Measurements from ENCODE around the gene HCCS.

The HCCS gene

DNA sequence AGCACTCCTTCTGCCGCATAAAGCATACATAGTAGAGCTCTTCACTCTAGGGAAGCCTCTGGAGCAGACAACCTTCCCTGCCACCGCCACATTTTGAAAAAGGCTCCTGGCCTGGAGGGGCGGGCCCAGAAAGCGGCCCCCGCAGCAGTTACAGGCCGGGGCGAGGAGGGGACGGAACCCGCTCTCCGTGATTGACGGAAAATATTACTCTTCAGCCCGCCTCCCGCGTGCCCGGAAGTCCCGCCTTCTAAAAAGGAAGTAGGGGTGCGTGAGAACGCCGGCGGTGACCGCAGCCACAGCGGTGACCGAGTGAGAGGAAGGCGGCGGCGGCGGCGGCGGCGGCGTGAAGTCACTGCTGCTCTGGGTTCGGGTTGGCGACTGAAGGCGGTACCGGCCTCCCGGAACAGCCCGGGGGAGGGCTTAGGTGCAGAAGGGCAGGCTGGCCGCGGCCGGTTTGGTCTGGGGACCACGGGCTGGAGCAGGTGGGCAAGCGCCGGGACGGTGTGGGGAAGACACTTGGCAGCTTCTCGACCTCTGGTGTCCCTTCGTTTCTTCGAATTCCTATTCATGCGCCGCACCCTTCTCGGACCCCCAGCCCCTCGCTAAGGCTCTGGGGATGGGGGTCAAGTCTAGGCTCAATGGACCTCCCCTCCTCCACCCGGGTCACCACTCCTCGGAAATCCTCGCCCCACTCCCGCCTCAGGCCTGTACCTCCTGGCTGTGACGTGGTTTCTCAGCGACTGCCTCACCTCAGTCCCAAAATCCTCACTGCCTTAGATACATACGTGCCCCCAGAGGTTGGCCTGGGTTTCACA is at the start of gene HCCS:
TSS of gene HCCS (plus strand) at position 296 of the 815 bp plus-strand sequence. CDS start 729 bp downstream, outside the sequence.
- Mint-ChIP-seq H3K36me3 (peaks cover 11% of the 10 kb centered on the region), H3K4me3 (no peak within 1 kb of the TSS), H3K9me3 (no peaks in the 10 kb centered on the region), H3K27ac (peak within 1 kb of the TSS; percentile 99), H3K27me3 (peaks cover 7% of the 10 kb centered on the region), H3K4me1 (peaks cover 32% of the 10 kb centered on the region)
- CTCF ChIA-PET, result no interaction called here
- peak; percentile 88 for DNase-seq

GRCh38 chrX:11064276-11064675 is 46.9 kb upstream of the HCCS start:
- DNase-seq, result no peak
- CTCF ChIA-PET, result no interaction called here
- no peak overlapping the region for H3K27ac Mint-ChIP-seq
- no peak overlapping the region for H3K4me3 Mint-ChIP-seq
- no peaks in the 10 kb centered on the region for H3K36me3 Mint-ChIP-seq
- H3K4me1 Mint-ChIP-seq, result no peaks in the 10 kb centered on the region
- H3K27me3 Mint-ChIP-seq, result no peaks in the 10 kb centered on the region
- H3K9me3 Mint-ChIP-seq, result no peaks in the 10 kb centered on the region

- H3K9me3 Mint-ChIP-seq, result no peaks in the 10 kb centered on the region
- CTCF ChIA-PET, result no interaction called here
- no peaks in the 10 kb centered on the region for H3K4me1 Mint-ChIP-seq
- H3K36me3 Mint-ChIP-seq, result no peaks in the 10 kb centered on the region
- DNase-seq, result no peak
- no peak overlapping the region for H3K4me3 Mint-ChIP-seq
- no peak overlapping the region for H3K27ac Mint-ChIP-seq
- H3K27me3 Mint-ChIP-seq, result no peaks in the 10 kb centered on the region
These were observed 46.1 kb upstream of the HCCS start for GRCh38 chrX:11064851-11065600.

- Mint-ChIP-seq H3K36me3 (no peaks in the 10 kb centered on the region), H3K27me3 (no peaks in the 10 kb centered on the region), H3K27ac (no peak overlapping the region), H3K4me3 (no peak overlapping the region), H3K4me1 (no peaks in the 10 kb centered on the region), H3K9me3 (no peaks in the 10 kb centered on the region)
- no peak for DNase-seq
- CTCF ChIA-PET, result no interaction called here
These were observed 44.3 kb upstream of the HCCS start for GRCh38 chrX:11066812-11067211.

GRCh38 chrX:11073381-11073780 is 37.8 kb upstream of the HCCS start:
- Mint-ChIP-seq H3K27me3 (no peaks in the 10 kb centered on the region), H3K36me3 (no peaks in the 10 kb centered on the region), H3K9me3 (no peaks in the 10 kb centered on the region), H3K27ac (no peak overlapping the region), H3K4me3 (no peak overlapping the region), H3K4me1 (no peaks in the 10 kb centered on the region)
- DNase-seq, result no peak
- CTCF ChIA-PET, result no interaction called here

DNA sequence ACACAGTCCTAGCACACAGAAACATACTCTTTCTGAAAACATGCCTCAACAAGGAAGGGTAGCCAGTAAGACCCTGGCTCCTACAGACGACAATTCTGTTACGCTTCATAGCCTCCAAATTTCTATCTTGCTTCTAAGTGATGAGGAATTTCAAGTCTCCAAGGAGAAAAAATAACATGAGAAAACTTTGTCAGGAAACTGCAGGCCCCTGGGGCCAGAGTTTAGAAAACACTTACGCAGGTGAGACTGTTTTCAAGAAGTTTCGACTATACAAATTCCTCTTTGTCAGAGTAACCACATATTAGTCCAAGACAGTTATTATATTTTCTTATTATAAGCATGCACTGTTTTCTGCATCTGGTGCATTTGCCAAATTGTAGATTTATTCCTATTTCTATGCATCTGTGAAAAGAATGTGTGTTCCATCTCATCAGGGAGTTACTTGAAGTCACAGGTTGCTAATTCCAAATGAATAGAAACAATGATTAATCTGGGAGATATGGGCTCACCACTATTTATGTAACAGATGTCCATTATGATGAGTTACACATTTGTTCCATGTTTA is 30.3 kb upstream of the HCCS start:
- Mint-ChIP-seq H3K36me3 (no peaks in the 10 kb centered on the region), H3K9me3 (no peaks in the 10 kb centered on the region), H3K27me3 (no peaks in the 10 kb centered on the region), H3K27ac (no peak overlapping the region), H3K4me1 (no peaks in the 10 kb centered on the region), H3K4me3 (no peak overlapping the region)
- DNase-seq, result no peak
- CTCF ChIA-PET, result no interaction called here

DNA sequence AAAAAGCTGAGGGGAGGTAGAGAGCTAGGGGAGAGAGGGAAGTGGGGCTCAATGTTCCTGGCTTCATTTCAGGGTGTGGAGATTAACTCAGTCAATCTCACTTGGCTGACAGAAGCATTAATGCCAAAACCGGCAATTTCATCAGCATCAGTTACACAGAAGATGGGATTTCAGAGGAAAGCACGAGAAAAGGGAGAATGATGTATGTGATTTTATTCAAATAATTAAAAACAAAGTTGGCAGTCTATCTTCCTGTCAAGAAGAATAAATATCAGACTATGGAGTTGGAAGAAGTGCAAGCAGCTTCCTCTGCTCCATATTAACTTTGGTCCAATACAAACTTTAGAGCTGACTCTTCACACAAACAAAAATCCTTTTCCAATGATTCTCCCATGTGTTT is 29.6 kb upstream of the HCCS start:
- Mint-ChIP-seq H3K27me3 (no peaks in the 10 kb centered on the region), H3K4me3 (no peak overlapping the region), H3K4me1 (no peaks in the 10 kb centered on the region), H3K27ac (no peak overlapping the region), H3K36me3 (no peaks in the 10 kb centered on the region), H3K9me3 (no peaks in the 10 kb centered on the region)
- CTCF ChIA-PET, result no interaction called here
- DNase-seq, result no peak

- CTCF ChIA-PET, result no interaction called here
- Mint-ChIP-seq H3K4me3 (no peak overlapping the region), H3K4me1 (no peaks in the 10 kb centered on the region), H3K9me3 (peaks cover 6% of the 10 kb centered on the region), H3K36me3 (no peaks in the 10 kb centered on the region), H3K27me3 (no peaks in the 10 kb centered on the region), H3K27ac (no peak overlapping the region)
- DNase-seq, result no peak
These were observed 25.8 kb upstream of the HCCS start for GRCh38 chrX:11085305-11085704.

- Mint-ChIP-seq H3K9me3 (peaks cover 8% of the 10 kb centered on the region), H3K4me1 (no peaks in the 10 kb centered on the region), H3K36me3 (no peaks in the 10 kb centered on the region), H3K27me3 (no peaks in the 10 kb centered on the region), H3K27ac (no peak overlapping the region), H3K4me3 (no peak overlapping the region)
- CTCF ChIA-PET, result no interaction called here
- no peak for DNase-seq
These were observed 21.3 kb upstream of the HCCS start for GRCh38 chrX:11089802-11090201.

GRCh38 chrX:11097933-11098332 is 13.2 kb upstream of the HCCS start:
- no peak overlapping the region for H3K27ac Mint-ChIP-seq
- no peaks in the 10 kb centered on the region for H3K9me3 Mint-ChIP-seq
- no peak for DNase-seq
- H3K27me3 Mint-ChIP-seq, result no peaks in the 10 kb centered on the region
- no peak overlapping the region for H3K4me3 Mint-ChIP-seq
- no peaks in the 10 kb centered on the region for H3K4me1 Mint-ChIP-seq
- CTCF ChIA-PET, result no interaction called here
- H3K36me3 Mint-ChIP-seq, result no peaks in the 10 kb centered on the region

DNA sequence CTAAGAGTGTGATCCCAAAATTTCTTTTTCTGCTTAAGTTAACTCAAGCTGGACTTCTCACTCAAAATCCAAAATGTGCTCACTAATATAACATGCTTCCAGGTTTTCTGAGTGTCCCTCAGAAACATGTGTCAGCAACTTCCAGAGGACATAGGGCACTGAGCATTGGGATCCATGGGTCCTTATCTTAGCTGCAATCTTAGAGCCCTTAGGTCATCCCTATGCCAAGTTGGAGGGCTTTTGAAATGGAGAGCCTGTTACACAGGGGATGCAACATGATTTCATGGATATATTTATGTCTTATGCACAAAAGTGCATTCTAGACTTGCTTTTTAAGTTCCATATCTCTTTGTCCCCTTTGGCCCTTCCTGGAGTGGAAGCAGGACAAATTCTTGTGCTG is 11.7 kb upstream of the HCCS start:
- CTCF ChIA-PET, result no interaction called here
- DNase-seq, result no peak
- Mint-ChIP-seq H3K9me3 (no peaks in the 10 kb centered on the region), H3K4me3 (no peak overlapping the region), H3K27ac (no peak overlapping the region), H3K36me3 (no peaks in the 10 kb centered on the region), H3K4me1 (no peaks in the 10 kb centered on the region), H3K27me3 (no peaks in the 10 kb centered on the region)

GRCh38 chrX:11100281-11101035 is 10.7 kb upstream of the HCCS start:
- H3K4me3 Mint-ChIP-seq, result no peak overlapping the region
- no peaks in the 10 kb centered on the region for H3K36me3 Mint-ChIP-seq
- H3K4me1 Mint-ChIP-seq, result no peaks in the 10 kb centered on the region
- H3K9me3 Mint-ChIP-seq, result no peaks in the 10 kb centered on the region
- CTCF ChIA-PET, result no interaction called here
- H3K27ac Mint-ChIP-seq, result no peak overlapping the region
- DNase-seq, result no peak
- no peaks in the 10 kb centered on the region for H3K27me3 Mint-ChIP-seq

DNA sequence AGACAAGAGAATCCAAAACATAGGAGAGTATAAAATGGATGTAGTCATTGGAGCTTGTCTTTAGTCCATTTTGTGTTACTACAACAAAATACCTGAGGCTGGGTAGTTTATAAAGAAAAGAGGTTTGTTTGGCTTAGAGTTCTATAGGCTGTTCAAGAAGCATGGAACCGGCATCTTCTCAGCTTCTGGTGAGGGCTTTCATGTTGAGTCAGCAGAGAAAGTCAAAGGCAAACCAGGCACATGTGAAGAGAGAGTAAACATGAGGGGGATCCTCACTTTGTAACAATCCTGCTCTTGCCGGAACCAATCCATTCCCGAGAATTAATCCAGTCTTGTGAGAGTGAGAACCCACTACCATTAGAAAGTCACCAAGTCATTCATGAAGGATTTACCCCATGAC is 8.1 kb upstream of the HCCS start:
- Mint-ChIP-seq H3K4me3 (no peak overlapping the region), H3K4me1 (no peaks in the 10 kb centered on the region), H3K27ac (no peak overlapping the region), H3K27me3 (no peaks in the 10 kb centered on the region), H3K36me3 (no peaks in the 10 kb centered on the region), H3K9me3 (no peaks in the 10 kb centered on the region)
- CTCF ChIA-PET, result no interaction called here
- DNase-seq, result no peak

DNA sequence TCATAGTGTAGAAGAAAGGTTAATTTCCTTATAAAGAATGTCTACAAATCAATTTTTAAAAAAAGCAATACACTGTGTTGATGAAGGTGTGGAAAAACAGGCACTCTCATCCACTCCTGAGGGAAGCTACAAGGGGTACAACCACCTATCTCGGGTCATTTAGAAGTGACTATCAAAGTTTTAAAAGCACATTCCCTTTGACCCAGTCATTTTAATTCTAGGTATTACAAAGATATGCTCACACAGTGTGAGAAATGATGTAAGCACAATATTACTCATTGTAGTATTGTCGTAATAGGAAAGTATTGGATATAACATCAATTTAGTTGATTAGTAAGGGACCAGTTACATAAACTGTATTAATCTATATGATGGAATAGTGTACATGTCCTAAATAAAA is 7.4 kb upstream of the HCCS start:
- Mint-ChIP-seq H3K4me1 (no peaks in the 10 kb centered on the region), H3K27ac (no peak overlapping the region), H3K4me3 (no peak overlapping the region), H3K9me3 (no peaks in the 10 kb centered on the region), H3K27me3 (no peaks in the 10 kb centered on the region), H3K36me3 (no peaks in the 10 kb centered on the region)
- DNase-seq, result no peak
- CTCF ChIA-PET, result no interaction called here

Measured in activated naive CD4-positive, alpha-beta T cell treated with anti-CD3 and anti-CD28 coated beads, Interleukin-2, amount 10 ng/mL, durations not matched to agents 7 days and 5 days (primary cell).